ENCODE measurements around the gene C19orf12. TPM values are rescaled to one million over a fixed set of nuclear protein-coding genes. Genes with fewer than 3 reads are reported as not detected.

C19orf12 gene
- total RNA-seq, 1 experiment from 2014 or later = 40.1 TPM

GRCh38 chr19:29697523-29698261 is 17.4 kb downstream of the C19orf12 start:
- H3K4me1 ChIP-seq (replicated peaks) = peaks cover 21% of the 10 kb centered on the region
- no peaks in the 10 kb centered on the region for H3K9me3 ChIP-seq (replicated peaks)
- no peaks in the 10 kb centered on the region for H3K27me3 ChIP-seq (replicated peaks)
- H3K4me3 ChIP-seq = no peak overlapping the region
- H3K27ac ChIP-seq = no peak overlapping the region
- H3K36me3 ChIP-seq = peaks cover 11% of the 10 kb centered on the region
- DNase-seq (ENCODE audit: low read depth in 1 of 2, low spot score in 2 of 2) = no peak

- peaks cover 21% of the 10 kb centered on the region for H3K4me1 ChIP-seq (replicated peaks)
- no peaks in the 10 kb centered on the region for H3K27me3 ChIP-seq (replicated peaks)
- H3K4me3 ChIP-seq = no peak overlapping the region
- no peak overlapping the region for H3K27ac ChIP-seq
- no peaks in the 10 kb centered on the region for H3K9me3 ChIP-seq (replicated peaks)
- no peak for DNase-seq (ENCODE audit: low read depth in 1 of 2, low spot score in 2 of 2)
- no peaks in the 10 kb centered on the region; the same call in 1 of the 2 replicates for H3K36me3 ChIP-seq
These were observed 18.6 kb downstream of the C19orf12 start for GRCh38 chr19:29696565-29696846.

DNA sequence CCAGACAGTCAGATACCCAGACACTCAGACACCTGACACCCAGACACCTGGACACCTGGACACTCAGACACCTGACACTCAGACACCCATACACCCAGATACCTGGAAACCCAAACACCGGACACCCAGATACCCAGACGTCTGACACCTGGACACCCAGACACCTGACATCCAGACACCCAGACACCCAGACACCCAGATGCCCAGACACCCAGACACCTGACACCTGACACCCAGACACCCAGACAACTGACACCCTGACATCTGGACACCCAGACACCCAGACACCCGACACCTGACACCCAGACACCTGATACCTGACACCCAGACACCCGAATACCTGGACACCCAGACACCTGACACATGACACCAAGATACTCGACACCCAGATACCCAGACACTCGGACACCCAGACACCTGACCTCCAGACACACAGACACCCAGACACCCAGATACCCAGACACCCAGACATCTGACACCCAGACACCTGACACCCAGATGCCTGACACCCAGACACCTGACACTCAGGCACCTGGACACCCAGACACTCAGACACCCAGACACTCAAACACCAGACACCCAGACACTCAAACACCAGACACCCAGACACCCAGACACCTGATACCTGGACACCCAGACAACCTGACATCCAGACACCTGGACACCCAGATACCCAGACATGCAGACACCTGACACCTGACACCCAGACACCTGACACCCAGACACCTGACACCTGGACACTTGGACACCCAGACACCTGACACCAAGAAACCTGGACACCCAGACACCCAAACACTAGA is 19.1 kb downstream of the C19orf12 start:
- H3K27me3 ChIP-seq (replicated peaks) = no peaks in the 10 kb centered on the region

DNA sequence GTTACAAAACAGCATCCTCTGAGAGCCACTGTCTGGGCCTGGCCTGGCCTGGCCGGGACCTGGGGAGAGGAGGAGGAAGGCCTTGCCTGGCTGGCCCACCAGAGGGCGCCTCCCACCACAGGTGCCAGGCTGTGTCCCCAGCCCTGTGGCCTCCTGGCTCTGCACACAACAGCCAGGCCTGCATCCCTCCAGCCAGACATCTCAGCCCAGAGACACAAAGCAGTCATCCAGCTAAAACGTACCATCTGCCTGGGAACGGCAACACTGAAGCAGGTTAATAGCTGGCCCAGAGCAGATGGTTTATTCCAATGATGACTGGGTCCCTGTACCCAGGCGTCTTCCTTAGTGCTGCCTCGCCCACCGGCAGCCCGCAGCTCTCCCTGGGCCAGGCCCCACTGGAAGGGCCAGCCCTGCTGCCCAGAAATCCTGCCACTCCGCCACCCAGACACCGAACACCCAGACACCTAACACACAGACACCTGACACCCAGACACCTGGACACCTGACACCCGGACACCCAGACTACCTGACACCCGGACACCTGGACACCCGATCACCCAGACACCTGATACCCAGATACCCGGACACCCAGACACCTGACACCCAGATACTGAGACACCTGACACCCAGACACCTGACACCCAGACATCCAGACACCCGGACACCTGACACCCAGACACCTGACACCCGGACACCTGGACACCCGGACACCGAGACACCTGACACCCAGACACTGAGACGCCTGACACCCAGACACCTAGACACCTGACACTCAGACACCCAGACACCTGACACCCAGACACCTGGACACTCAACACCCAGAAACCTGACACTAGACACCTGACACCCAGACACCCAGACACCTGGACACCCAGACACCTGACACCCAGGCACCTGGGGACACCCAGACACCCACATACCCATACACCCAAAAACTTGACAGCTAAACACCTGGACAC is 20.1 kb downstream of the C19orf12 start:
- DNase-seq (ENCODE audit: low read depth in 1 of 2, low spot score in 2 of 2) = peak; percentile 74 to 80
- Histone ChIP-seq H3K27me3 (replicated peaks) (no peaks in the 10 kb centered on the region), H3K9me3 (replicated peaks) (no peaks in the 10 kb centered on the region; the same call in 1 of the 2 replicates), H3K4me3 (no peak overlapping the region), H3K4me1 (replicated peaks) (peaks cover 21% of the 10 kb centered on the region), H3K36me3 (no peaks in the 10 kb centered on the region), H3K27ac (no peak overlapping the region)

More for the DNA sequence above, 19.1 kb downstream of the C19orf12 start:
- no peak overlapping the region for H3K27ac ChIP-seq
- H3K4me3 ChIP-seq = no peak overlapping the region
- H3K9me3 ChIP-seq (replicated peaks) = no peaks in the 10 kb centered on the region; the same call in 1 of the 2 replicates
- no peak for DNase-seq (ENCODE audit: low read depth in 1 of 2, low spot score in 2 of 2)
- peaks cover 21% of the 10 kb centered on the region for H3K4me1 ChIP-seq (replicated peaks)
- no peaks in the 10 kb centered on the region for H3K36me3 ChIP-seq

DNA sequence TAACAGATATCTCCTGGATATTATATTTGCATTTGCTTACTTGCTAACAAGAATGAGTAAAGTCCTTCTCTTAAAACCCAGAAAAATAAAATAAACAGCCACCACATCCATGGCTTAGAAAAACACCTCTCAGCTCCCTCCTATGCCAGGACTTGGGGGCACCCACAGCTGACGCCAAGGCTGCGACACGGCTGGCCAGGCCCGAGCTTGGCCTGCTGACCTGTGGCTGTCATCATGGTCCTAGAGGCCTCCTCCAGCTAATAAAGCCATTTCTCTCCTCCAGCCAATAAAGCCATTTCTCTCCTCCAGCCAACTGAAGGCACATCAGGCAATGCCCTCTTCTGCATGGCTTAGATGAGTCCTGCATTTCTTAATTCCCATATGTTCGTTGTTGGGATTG is 20.9 kb downstream of the C19orf12 start:
- no peaks in the 10 kb centered on the region for H3K36me3 ChIP-seq
- DNase-seq (ENCODE audit: low read depth in 1 of 2, low spot score in 2 of 2) = no peak
- no peak overlapping the region for H3K4me3 ChIP-seq
- H3K27me3 ChIP-seq (replicated peaks) = no peaks in the 10 kb centered on the region
- H3K9me3 ChIP-seq (replicated peaks) = no peaks in the 10 kb centered on the region; the same call in 1 of the 2 replicates
- H3K4me1 ChIP-seq (replicated peaks) = peaks cover 21% of the 10 kb centered on the region
- H3K27ac ChIP-seq = no peak overlapping the region

- H3K27me3 ChIP-seq (replicated peaks) = no peaks in the 10 kb centered on the region
- no peaks in the 10 kb centered on the region for H3K36me3 ChIP-seq
- H3K9me3 ChIP-seq (replicated peaks) = peaks cover 4% of the 10 kb centered on the region
- no peak overlapping the region for H3K4me3 ChIP-seq
- no peak overlapping the region for H3K27ac ChIP-seq
- peaks cover 39% of the 10 kb centered on the region for H3K4me1 ChIP-seq (replicated peaks)
- peak in 1 of 2 experiments; percentile 6 for DNase-seq (ENCODE audit: low read depth in 1 of 2, low spot score in 2 of 2)
These were observed 24.2 kb downstream of the C19orf12 start for GRCh38 chr19:29690842-29691241.

DNA sequence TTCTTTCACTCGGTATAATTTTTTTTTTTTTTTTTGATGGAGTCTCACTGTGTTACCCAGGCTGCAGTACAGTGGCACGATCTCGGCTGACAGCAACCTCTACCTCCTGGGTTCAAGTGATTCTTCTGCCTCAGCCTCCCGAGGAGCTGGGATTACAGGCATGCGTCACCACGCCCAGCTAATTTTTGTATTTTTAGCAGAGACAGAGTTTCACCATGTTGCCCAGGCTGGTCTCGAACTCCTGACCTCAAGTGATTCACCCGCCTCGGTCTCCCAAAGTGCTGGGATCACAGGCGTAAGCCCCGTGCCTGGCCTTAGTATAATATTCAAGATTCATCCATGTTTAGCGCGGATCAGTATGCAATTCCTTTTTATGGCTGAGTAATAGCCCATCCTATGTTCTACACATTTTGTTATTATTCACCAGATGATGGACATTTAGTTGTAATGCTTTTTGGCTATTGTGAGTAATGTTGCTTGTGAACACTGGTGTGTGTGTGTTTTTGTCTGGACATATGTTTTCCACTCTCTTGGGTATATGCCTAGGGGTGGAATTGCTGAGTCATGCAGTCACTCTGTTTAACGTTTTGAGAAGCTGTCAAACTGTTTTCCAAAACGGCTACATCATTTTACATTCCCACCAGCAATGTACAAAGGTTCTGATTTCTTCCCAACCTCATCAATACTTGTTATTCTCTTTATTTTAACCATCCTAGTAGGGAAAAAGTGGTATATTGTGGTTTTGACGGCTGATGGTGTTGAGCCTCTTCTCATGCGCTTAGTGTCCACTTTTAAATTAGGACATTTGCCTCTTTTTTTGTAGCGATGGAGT is 26.9 kb downstream of the C19orf12 start:
- Histone ChIP-seq H3K36me3 (no peaks in the 10 kb centered on the region), H3K4me1 (replicated peaks) (peaks cover 23% of the 10 kb centered on the region), H3K4me3 (peak overlapping the region; percentile 26; the same call in 1 of the 2 replicates), H3K27ac (peak overlapping the region; percentile 70), H3K9me3 (replicated peaks) (peaks cover 4% of the 10 kb centered on the region), H3K27me3 (replicated peaks) (no peaks in the 10 kb centered on the region)
- DNase-seq (ENCODE audit: low read depth in 1 of 2, low spot score in 2 of 2) = peak in 1 of 2 experiments; percentile 28

- H3K4me3 ChIP-seq = peak overlapping the region; percentile 26
- H3K36me3 ChIP-seq = no peaks in the 10 kb centered on the region
- H3K27ac ChIP-seq = peak overlapping the region; percentile 70
- H3K9me3 ChIP-seq (replicated peaks) = peaks cover 4% of the 10 kb centered on the region
- no peaks in the 10 kb centered on the region for H3K27me3 ChIP-seq (replicated peaks)
- peaks cover 27% of the 10 kb centered on the region for H3K4me1 ChIP-seq (replicated peaks)
- peak; percentile 66 to 71 for DNase-seq (ENCODE audit: low read depth in 1 of 2, low spot score in 2 of 2)
These were observed 27.7 kb downstream of the C19orf12 start for GRCh38 chr19:29687244-29687896.

- Histone ChIP-seq H3K4me3 (no peak overlapping the region), H3K27me3 (replicated peaks) (no peaks in the 10 kb centered on the region), H3K36me3 (no peaks in the 10 kb centered on the region), H3K4me1 (replicated peaks) (peaks cover 27% of the 10 kb centered on the region), H3K27ac (no peak overlapping the region), H3K9me3 (replicated peaks) (peaks cover 4% of the 10 kb centered on the region)
- DNase-seq (ENCODE audit: low read depth in 1 of 2, low spot score in 2 of 2) = no peak
These were observed 28.7 kb downstream of the C19orf12 start for GRCh38 chr19:29686285-29686805.

GRCh38 chr19:29685326-29685725 is 29.7 kb downstream of the C19orf12 start:
- no peaks in the 10 kb centered on the region for H3K36me3 ChIP-seq
- peaks cover 27% of the 10 kb centered on the region for H3K4me1 ChIP-seq (replicated peaks)
- DNase-seq (ENCODE audit: low read depth in 1 of 2, low spot score in 2 of 2) = no peak
- no peak overlapping the region for H3K4me3 ChIP-seq
- peaks cover 4% of the 10 kb centered on the region; the same call in 1 of the 2 replicates for H3K9me3 ChIP-seq (replicated peaks)
- no peaks in the 10 kb centered on the region for H3K27me3 ChIP-seq (replicated peaks)
- no peak overlapping the region for H3K27ac ChIP-seq

DNA sequence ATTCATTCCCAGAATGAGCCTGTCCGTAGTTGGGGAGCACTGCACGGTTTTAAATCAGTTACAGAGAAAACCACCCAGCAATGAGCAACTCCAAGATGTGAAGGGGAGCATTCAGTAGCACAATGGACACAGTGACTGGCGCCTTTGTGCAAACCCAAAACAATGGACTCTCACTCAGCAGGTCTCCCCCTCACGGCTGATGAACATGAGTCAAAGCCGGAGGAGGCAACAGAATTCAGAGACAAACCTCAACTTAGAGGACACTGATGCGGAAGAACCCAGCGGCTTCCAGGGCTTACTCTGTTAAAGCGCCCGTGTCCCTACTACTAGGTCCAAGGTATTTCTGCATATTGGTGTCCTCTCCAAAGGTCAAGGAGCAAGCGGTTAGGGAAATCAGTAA is 32.1 kb downstream of the C19orf12 start:
- peak in 1 of 2 experiments; percentile 20 for DNase-seq (ENCODE audit: low read depth in 1 of 2, low spot score in 2 of 2)
- peaks cover 22% of the 10 kb centered on the region for H3K4me1 ChIP-seq (replicated peaks)
- H3K36me3 ChIP-seq = no peaks in the 10 kb centered on the region
- H3K27ac ChIP-seq = no peak overlapping the region
- no peaks in the 10 kb centered on the region for H3K27me3 ChIP-seq (replicated peaks)
- H3K4me3 ChIP-seq = no peak overlapping the region
- H3K9me3 ChIP-seq (replicated peaks) = no peaks in the 10 kb centered on the region

GRCh38 chr19:29682236-29682895 is 32.7 kb downstream of the C19orf12 start:
- Histone ChIP-seq H3K4me3 (no peak overlapping the region), H3K36me3 (no peaks in the 10 kb centered on the region), H3K9me3 (replicated peaks) (no peaks in the 10 kb centered on the region), H3K4me1 (replicated peaks) (peaks cover 15% of the 10 kb centered on the region), H3K27ac (no peak overlapping the region), H3K27me3 (replicated peaks) (no peaks in the 10 kb centered on the region)
- DNase-seq (ENCODE audit: low read depth in 1 of 2, low spot score in 2 of 2) = no peak

Measured in SJSA1 (cell line).